Activated CD4-positive, alpha-beta memory T cell treated with anti-CD3 and anti-CD28 coated beads for 36 hours (primary cell): Measurements from ENCODE around the gene GABPB1. TPM values are rescaled to one million over a fixed set of nuclear protein-coding genes. Genes with fewer than 3 reads are reported as not detected.

Source experiments
- CTCF ChIA-PET: fragments of 350-600 bp; sonication (Branson Sonifier 250); formaldehyde crosslinking; loops from one replicate; lab custom pipeline; 2021; ENCODE audit warnings: antibody characterized with exemption, inconsistent platforms; lab: Charles Lee
- POLR2A ChIA-PET: fragments of 350-600 bp; sonication (Branson Sonifier 250); formaldehyde crosslinking; loops from one replicate; lab custom pipeline; 2021; ENCODE audit warnings: antibody characterized with exemption; lab: Charles Lee
- DNase-seq: peaks from one replicate; pipeline ENCODE4 v3.0.0-alpha.2; 2020
- H3K27ac Mint-ChIP-seq: one replicate; pipeline ENCODE4 v1.8.0; 2021; ENCODE audit warnings: mixed read lengths
- H3K27me3 Mint-ChIP-seq: one replicate; pipeline ENCODE4 v1.8.0; 2021; ENCODE audit warnings: mixed read lengths
- H3K36me3 Mint-ChIP-seq: one replicate; pipeline ENCODE4 v1.8.0; 2021; ENCODE audit warnings: mixed read lengths
- H3K4me1 Mint-ChIP-seq: one replicate; pipeline ENCODE4 v1.8.0; 2021; ENCODE audit warnings: low read depth, mixed read lengths
- H3K4me3 Mint-ChIP-seq: one replicate; pipeline ENCODE4 v1.8.0; 2021; ENCODE audit warnings: mild to moderate bottlenecking, mixed read lengths
- H3K9me3 Mint-ChIP-seq: one replicate; pipeline ENCODE4 v1.8.0; 2021; ENCODE audit warnings: mixed read lengths
- intact Hi-C: fragments of 100-400 bp; cut with micrococcal nuclease; formaldehyde crosslinking; loops from one replicate; pipeline ENCODE4 v1.15.1; 2023
- total RNA-seq, 2 experiments: library from RNA; stranded (reverse); gene quantifications; one replicate each; pipeline ENCODE4 v1.2.3, GENCODE V29; 2021

GABPB1 gene
- total RNA-seq, 2 experiments from 2014 or later: 54.1 to 58.2 TPM

- ChIA-PET POLR2A (interaction anchor here (1.0 kb wide), 1 partner anchor 12 kb away, joined by 3 read pairs; no protein-coding TSS in a partner anchor), CTCF (interaction anchor here (1.0 kb wide), 1 partner anchor 12 kb away, joined by 4 read pairs; no protein-coding TSS in a partner anchor)
- peaks cover 12% of the 10 kb centered on the region for H3K36me3 Mint-ChIP-seq
- no peak overlapping the region for H3K4me3 Mint-ChIP-seq
- H3K9me3 Mint-ChIP-seq: no peaks in the 10 kb centered on the region
- H3K27me3 Mint-ChIP-seq: no peaks in the 10 kb centered on the region
- peak overlapping the region; percentile 70 for H3K27ac Mint-ChIP-seq
- DNase-seq: no peak
- H3K4me1 Mint-ChIP-seq: peaks cover 38% of the 10 kb centered on the region
- intact Hi-C loops: loop anchor here (1.0 to 5.0 kb wide), 2 partner anchors 13 to 33 kb away; no protein-coding TSS in a partner anchor
Measured at GRCh38 chr15:50275091-50275490, 79.9 kb downstream of the GABPB1 start.

GRCh38 chr15:50267577-50267976, 87.4 kb downstream of the GABPB1 start:
- ChIA-PET CTCF (no interaction called here), POLR2A (no interaction called here)
- Mint-ChIP-seq H3K27me3 (no peaks in the 10 kb centered on the region), H3K36me3 (no peaks in the 10 kb centered on the region), H3K27ac (no peak overlapping the region), H3K4me1 (peaks cover 19% of the 10 kb centered on the region), H3K9me3 (no peaks in the 10 kb centered on the region), H3K4me3 (no peak overlapping the region)
- DNase-seq: no peak
- intact Hi-C loops: no loop called here

GRCh38 chr15:50265620-50266019, 89.4 kb downstream of the GABPB1 start, which contains the start of gene HDC:
Gene HDC (minus strand): TSS chr15:50265726. CDS start chr15:50265623, 103 bp downstream.
- no peaks in the 10 kb centered on the region for H3K9me3 Mint-ChIP-seq
- ChIA-PET POLR2A (no interaction called here), CTCF (no interaction called here)
- no peaks in the 10 kb centered on the region for H3K36me3 Mint-ChIP-seq
- no peak within 1 kb of the TSS for H3K27ac Mint-ChIP-seq
- DNase-seq: no peak
- H3K27me3 Mint-ChIP-seq: no peaks in the 10 kb centered on the region
- peaks cover 39% of the 10 kb centered on the region for H3K4me1 Mint-ChIP-seq
- intact Hi-C loops: no loop called here
- H3K4me3 Mint-ChIP-seq: no peak within 1 kb of the TSS

GRCh38 chr15:50262533-50262932, 92.5 kb downstream of the GABPB1 start:
- peak overlapping the region; percentile 99 for H3K27ac Mint-ChIP-seq
- CTCF ChIA-PET: interaction anchor here (0.6 to 4.2 kb wide), 10 partner anchors 11 to 147 kb away, joined by 3 to 21 read pairs (median 4); no protein-coding TSS in a partner anchor
- H3K4me1 Mint-ChIP-seq: peaks cover 64% of the 10 kb centered on the region
- intact Hi-C loops: loop anchor here (1.0 kb wide), 2 partner anchors 13 to 52 kb away; no protein-coding TSS in a partner anchor
- H3K36me3 Mint-ChIP-seq: peaks cover 2% of the 10 kb centered on the region
- no peaks in the 10 kb centered on the region for H3K9me3 Mint-ChIP-seq
- no peak overlapping the region for H3K4me3 Mint-ChIP-seq
- DNase-seq: peak; percentile 83
- POLR2A ChIA-PET: interaction anchor here (0.9 to 5.0 kb wide), 6 partner anchors 12 to 126 kb away, joined by 3 to 35 read pairs (median 18); partner anchors contain the start of genes GABPB1 and SLC27A2
- no peaks in the 10 kb centered on the region for H3K27me3 Mint-ChIP-seq

GRCh38 chr15:50261981-50262380, 93.0 kb downstream of the GABPB1 start:
- CTCF ChIA-PET: interaction anchor here (0.6 to 4.2 kb wide), 8 partner anchors 10 to 147 kb away, joined by 3 to 21 read pairs (median 4); no protein-coding TSS in a partner anchor
- peak; percentile 49 for DNase-seq
- Mint-ChIP-seq H3K36me3 (peaks cover 2% of the 10 kb centered on the region), H3K9me3 (no peaks in the 10 kb centered on the region), H3K27ac (peak overlapping the region; percentile 99), H3K4me3 (no peak overlapping the region), H3K27me3 (no peaks in the 10 kb centered on the region), H3K4me1 (peaks cover 66% of the 10 kb centered on the region)
- POLR2A ChIA-PET: interaction anchor here (0.5 to 5.0 kb wide), 7 partner anchors 13 to 126 kb away, joined by 3 to 35 read pairs (median 14); partner anchors contain the start of genes GABPB1 and SLC27A2
- intact Hi-C loops: loop anchor here (1.0 to 2.0 kb wide), 4 partner anchors 13 to 645 kb away; no protein-coding TSS in a partner anchor

- intact Hi-C loops: loop anchor here (1.0 to 2.0 kb wide), 7 partner anchors 14 to 646 kb away; no protein-coding TSS in a partner anchor
- Mint-ChIP-seq H3K4me3 (peak overlapping the region; percentile 53), H3K9me3 (no peaks in the 10 kb centered on the region), H3K36me3 (peaks cover 2% of the 10 kb centered on the region), H3K27me3 (no peaks in the 10 kb centered on the region), H3K4me1 (peaks cover 68% of the 10 kb centered on the region), H3K27ac (peak overlapping the region; percentile 99)
- DNase-seq: peak; percentile 41
- CTCF ChIA-PET: interaction anchor here (0.7 to 4.2 kb wide), 5 partner anchors 12 to 503 kb away, joined by 3 to 21 read pairs (median 3); partner anchors contain the start of gene GABPB1
- POLR2A ChIA-PET: interaction anchor here (0.5 to 5.0 kb wide), 9 partner anchors 12 to 1384 kb away, joined by 3 to 35 read pairs (median 9); partner anchors contain the start of genes GABPB1 and SLC27A2
Measured at GRCh38 chr15:50260969-50261496, 94.0 kb downstream of the GABPB1 start.

GRCh38 chr15:50259276-50259675, 95.7 kb downstream of the GABPB1 start:
- H3K27ac Mint-ChIP-seq: peak overlapping the region; percentile 99
- DNase-seq: peak; percentile 31
- H3K4me3 Mint-ChIP-seq: no peak overlapping the region
- H3K27me3 Mint-ChIP-seq: no peaks in the 10 kb centered on the region
- H3K36me3 Mint-ChIP-seq: peaks cover 2% of the 10 kb centered on the region
- intact Hi-C loops: no loop called here
- no peaks in the 10 kb centered on the region for H3K9me3 Mint-ChIP-seq
- H3K4me1 Mint-ChIP-seq: peaks cover 63% of the 10 kb centered on the region
- CTCF ChIA-PET: interaction anchor here (0.5 to 4.2 kb wide), 4 partner anchors 9 to 78 kb away, joined by 3 to 21 read pairs (median 4); no protein-coding TSS in a partner anchor
- POLR2A ChIA-PET: interaction anchor here (0.6 to 5.0 kb wide), 9 partner anchors 10 to 1102 kb away, joined by 3 to 35 read pairs (median 9); partner anchors contain the start of genes GABPB1 and SLC27A2

- no peak overlapping the region for H3K27ac Mint-ChIP-seq
- DNase-seq: no peak
- no peaks in the 10 kb centered on the region for H3K9me3 Mint-ChIP-seq
- H3K36me3 Mint-ChIP-seq: peaks cover 2% of the 10 kb centered on the region
- POLR2A ChIA-PET: interaction anchor here (1.1 kb wide), 1 partner anchor 9 kb away, joined by 6 read pairs; no protein-coding TSS in a partner anchor
- H3K4me3 Mint-ChIP-seq: no peak overlapping the region
- intact Hi-C loops: no loop called here
- H3K4me1 Mint-ChIP-seq: peaks cover 52% of the 10 kb centered on the region
- H3K27me3 Mint-ChIP-seq: no peaks in the 10 kb centered on the region
- CTCF ChIA-PET: interaction anchor here (0.8 to 1.7 kb wide), 3 partner anchors 9 to 76 kb away, joined by 4 read pairs; partner anchors contain the start of gene SLC27A2
Measured at GRCh38 chr15:50257924-50258323, 97.1 kb downstream of the GABPB1 start.

GRCh38 chr15:50257332-50257731, 97.7 kb downstream of the GABPB1 start:
- ChIA-PET POLR2A (interaction anchor here (1.1 kb wide), 1 partner anchor 9 kb away, joined by 6 read pairs; no protein-coding TSS in a partner anchor), CTCF (interaction anchor here (1.0 to 1.7 kb wide), 2 partner anchors 8 to 76 kb away, joined by 4 read pairs; partner anchors contain the start of gene SLC27A2)
- Mint-ChIP-seq H3K9me3 (no peaks in the 10 kb centered on the region), H3K27me3 (no peaks in the 10 kb centered on the region), H3K36me3 (peaks cover 2% of the 10 kb centered on the region), H3K27ac (no peak overlapping the region), H3K4me3 (no peak overlapping the region), H3K4me1 (peaks cover 46% of the 10 kb centered on the region)
- intact Hi-C loops: no loop called here
- DNase-seq: no peak

GRCh38 chr15:50256188-50257041, 98.6 kb downstream of the GABPB1 start:
- Mint-ChIP-seq H3K36me3 (peaks cover 2% of the 10 kb centered on the region), H3K27me3 (no peaks in the 10 kb centered on the region), H3K4me3 (no peak overlapping the region), H3K27ac (no peak overlapping the region), H3K4me1 (peaks cover 37% of the 10 kb centered on the region), H3K9me3 (no peaks in the 10 kb centered on the region)
- CTCF ChIA-PET: interaction anchor here (1.7 kb wide), 1 partner anchor 75 kb away, joined by 4 read pairs; the partner anchor contains the start of gene SLC27A2
- POLR2A ChIA-PET: no interaction called here
- no peak for DNase-seq
- intact Hi-C loops: no loop called here

- Mint-ChIP-seq H3K27ac (no peak overlapping the region), H3K27me3 (no peaks in the 10 kb centered on the region)
Measured at GRCh38 chr15:50252556-50252955, 102.4 kb downstream of the GABPB1 start.

More at GRCh38 chr15:50252556-50252955, 102.4 kb downstream of the GABPB1 start:
- POLR2A ChIA-PET: no interaction called here
- DNase-seq: no peak
- intact Hi-C loops: no loop called here
- CTCF ChIA-PET: no interaction called here
- Mint-ChIP-seq H3K36me3 (no peaks in the 10 kb centered on the region), H3K9me3 (no peaks in the 10 kb centered on the region), H3K4me3 (no peak overlapping the region), H3K4me1 (peaks cover 26% of the 10 kb centered on the region)
